Stimulated activated CD4-positive, alpha-beta T cell treated with anti-CD3 and anti-CD28 coated beads, TNF-alpha, amount 100 ng/mL, for 4 hours (primary cell): ENCODE measurements around the gene SPANXN5.
"Not testable (repeated sequence)": the region's sequence is repeated elsewhere in the genome, so short reads cannot be mapped to it uniquely, and the experiment has no call there.

Source experiments
- DNase-seq, 3 experiments: peaks; one replicate each; pipeline ENCODE4 v3.0.0-alpha.2; 2020; ENCODE audit warnings: low read depth in 3 of 3

SPANXN5 gene

GRCh38 chrX:52797327-52797726 lies at the start of gene SPANXN5:
Gene SPANXN5, minus strand, starts transcription at chrX:52797427. Its CDS starts 79 bp downstream, at chrX:52797348.
- not testable (repeated sequence) for DNase-seq

GRCh38 chrX:52843619-52844018 lies 46.4 kb upstream of the SPANXN5 start:
- not testable (repeated sequence) for DNase-seq

- no peak for DNase-seq
These were observed 41.9 kb upstream of the SPANXN5 start for GRCh38 chrX:52839137-52839536.

DNA sequence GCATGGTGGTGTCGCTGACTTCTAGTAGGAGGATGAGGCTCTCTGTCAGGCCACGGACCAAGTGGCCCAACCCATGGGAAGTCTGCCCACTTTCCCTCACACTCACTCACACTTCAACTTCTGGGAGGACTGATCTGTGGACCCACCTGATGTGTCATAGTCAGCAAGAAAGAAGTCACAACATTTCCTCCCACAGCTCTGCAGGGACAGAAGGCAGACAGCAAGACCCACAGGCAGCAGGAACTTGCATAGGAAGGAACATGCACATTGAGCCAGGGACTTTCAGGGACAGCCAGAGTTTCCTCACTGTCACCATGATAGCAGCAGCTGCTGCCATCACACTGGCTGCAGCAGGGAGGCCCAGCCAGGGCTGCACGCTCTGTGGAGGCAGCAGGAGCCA lies 33.3 kb upstream of the SPANXN5 start:
- DNase-seq, result no peak

DNA sequence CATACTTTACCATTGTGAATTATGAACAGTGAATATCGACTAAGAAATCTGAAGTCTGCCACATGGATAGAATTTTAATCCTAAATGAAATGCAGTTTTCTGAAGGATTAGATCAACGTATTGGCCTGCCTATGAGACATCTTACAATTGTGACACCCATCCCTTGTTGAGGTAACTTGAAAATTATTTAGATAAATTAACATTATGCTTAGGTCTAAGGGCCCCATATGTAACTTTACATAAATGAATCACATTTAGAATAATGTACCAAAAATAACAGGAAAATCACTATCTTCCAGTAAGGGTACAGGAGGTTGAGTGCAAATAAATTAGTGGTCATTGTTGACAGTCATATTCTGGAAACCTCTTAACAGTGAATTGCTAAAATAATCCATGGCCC lies 27.4 kb upstream of the SPANXN5 start:
- no peak for DNase-seq

- no peak for DNase-seq
These were observed 24.0 kb upstream of the SPANXN5 start for GRCh38 chrX:52821079-52821760.

- no peak for DNase-seq
These were observed 22.6 kb upstream of the SPANXN5 start for GRCh38 chrX:52819788-52820187.

GRCh38 chrX:52811065-52811625 lies 13.9 kb upstream of the SPANXN5 start, which contains the start of gene XAGE5:
Gene XAGE5, plus strand, starts transcription at chrX:52811287. Its CDS starts 1,280 bp downstream, at chrX:52812567.
- DNase-seq, result no peak

GRCh38 chrX:52804876-52805275 lies 7.6 kb upstream of the SPANXN5 start:
- DNase-seq, result not testable (repeated sequence)

GRCh38 chrX:52773504-52773903 lies 23.7 kb downstream of the SPANXN5 start:
- not testable (repeated sequence) for DNase-seq

DNA sequence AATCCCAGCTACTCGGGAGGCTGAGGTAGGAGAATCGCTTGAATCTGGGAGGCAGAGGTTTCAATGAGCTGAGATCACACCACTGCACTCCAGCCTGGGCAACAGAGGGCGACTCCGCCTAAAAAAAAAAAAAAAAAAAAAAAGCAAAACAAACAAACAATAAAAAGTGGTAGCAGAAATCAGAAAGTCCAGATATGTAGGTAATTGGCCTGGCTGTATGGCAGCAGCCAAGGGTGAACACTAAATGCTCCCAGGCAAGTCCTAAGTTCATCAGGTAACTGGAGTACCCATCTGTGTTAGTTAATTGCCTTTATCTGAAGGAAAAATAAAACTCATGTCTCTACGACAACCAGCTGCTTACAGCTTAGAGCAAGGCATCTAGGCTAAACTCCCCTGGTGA lies 31.2 kb downstream of the SPANXN5 start:
- not testable (repeated sequence) for DNase-seq

DNA sequence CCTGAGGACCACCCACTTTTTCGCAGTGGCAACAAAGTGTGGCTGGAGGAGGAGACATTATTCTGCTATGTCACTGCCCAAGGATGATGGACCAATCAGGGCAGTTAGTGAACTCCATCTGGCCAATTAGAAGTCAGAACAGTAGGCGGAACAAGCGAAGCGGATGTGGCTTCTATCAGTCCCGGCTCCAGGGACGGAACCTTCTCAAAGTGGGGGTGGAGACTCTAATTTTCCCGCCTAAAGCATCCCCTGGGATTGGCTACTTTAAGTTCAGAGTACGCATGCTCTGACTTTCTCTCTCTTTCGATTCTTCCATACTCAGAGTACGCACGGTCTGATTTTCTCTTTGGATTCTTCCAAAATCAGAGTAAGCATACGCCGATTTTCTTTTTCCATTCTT lies 46.3 kb downstream of the SPANXN5 start, which contains the start of gene SSX2B:
Gene SSX2B (plus strand): TSS at position 301 of the 400 bp plus-strand sequence. CDS start 1,429 bp downstream, outside the sequence.
- DNase-seq, result not testable (repeated sequence)
